Measurements from ENCODE around the gene SUGP1. TPM values are rescaled to one million over a fixed set of nuclear protein-coding genes. Genes with fewer than 3 reads are reported as not detected.

The SUGP1 gene
- total and polyA plus RNA-seq, 7 donors = 20.6 to 35.8 (median 26.3) TPM

GRCh38 chr19:19259741-19260140 lies 60.6 kb downstream of the SUGP1 start:
- Histone ChIP-seq H3K36me3 (ENCODE audit: insufficient read depth in 1 of 2, low read depth in 1 of 2) (no peaks in the 10 kb centered on the region), H3K27ac (no peak overlapping the region), H3K27me3 (ENCODE audit: insufficient read depth in 3 of 3, low read length in 2 of 3) (peaks cover 0 to 82% (median 38%) of the 10 kb centered on the region in 3 donors), H3K4me3 (no peak overlapping the region), H3K4me1 (no peaks in the 10 kb centered on the region), H3K9me3 (peaks cover 5% of the 10 kb centered on the region)
- intact Hi-C loops (cut with DNase I) = no loop called here
- no peak for TF ChIP-seq CTCF (IDR thresholded peaks at IDR 0.05)
- ATAC-seq (no peak), DNase-seq (no peak)
- WGBS, 3 donors = 61 to 91% (median 74%) methylated on average over 2 of the region's 2 CpGs

GRCh38 chr19:19258589-19259338 lies 61.5 kb downstream of the SUGP1 start:
- no peaks in the 10 kb centered on the region for H3K4me1 ChIP-seq
- ATAC-seq = no peak
- H3K4me3 ChIP-seq = no peak overlapping the region
- TF ChIP-seq CTCF (IDR thresholded peaks at IDR 0.05) = no peak
- H3K27ac ChIP-seq = no peak overlapping the region
- H3K9me3 ChIP-seq = peaks cover 5% of the 10 kb centered on the region
- intact Hi-C loops (cut with DNase I) = no loop called here
- no peak for DNase-seq
- H3K27me3 ChIP-seq (ENCODE audit: insufficient read depth in 3 of 3, low read length in 2 of 3) = peaks cover 0 to 83% (median 37%) of the 10 kb centered on the region in 3 donors
- WGBS, 3 donors = 89 to 92% (median 89%) methylated on average over 36 to 41 of the region's 41 CpGs
- no peaks in the 10 kb centered on the region for H3K36me3 ChIP-seq (ENCODE audit: insufficient read depth in 1 of 2, low read depth in 1 of 2)

GRCh38 chr19:19257836-19258588 lies 62.3 kb downstream of the SUGP1 start:
- no peak for TF ChIP-seq CTCF (IDR thresholded peaks at IDR 0.05)
- intact Hi-C loops (cut with DNase I) = no loop called here
- Histone ChIP-seq H3K4me3 (no peak overlapping the region), H3K27me3 (ENCODE audit: insufficient read depth in 3 of 3, low read length in 2 of 3) (peaks cover 0 to 83% (median 34%) of the 10 kb centered on the region in 3 donors), H3K4me1 (no peaks in the 10 kb centered on the region), H3K27ac (no peak overlapping the region), H3K9me3 (peaks cover 5% of the 10 kb centered on the region), H3K36me3 (ENCODE audit: insufficient read depth in 1 of 2, low read depth in 1 of 2) (no peaks in the 10 kb centered on the region)
- DNase-seq = no peak
- ATAC-seq = no peak
- WGBS, 3 donors = 77 to 85% (median 80%) methylated on average over 67 to 72 of the region's 72 CpGs

GRCh38 chr19:19257137-19257536 lies 63.2 kb downstream of the SUGP1 start:
- WGBS, 3 donors = 64 to 73% (median 71%) methylated on average over 12 to 14 of the region's 14 CpGs
- Histone ChIP-seq H3K9me3 (peaks cover 5% of the 10 kb centered on the region), H3K36me3 (ENCODE audit: insufficient read depth in 1 of 2, low read depth in 1 of 2) (no peaks in the 10 kb centered on the region), H3K4me3 (no peak overlapping the region), H3K4me1 (no peaks in the 10 kb centered on the region), H3K27me3 (ENCODE audit: insufficient read depth in 3 of 3, low read length in 2 of 3) (peaks cover 0 to 78% (median 27%) of the 10 kb centered on the region in 3 donors), H3K27ac (no peak overlapping the region)
- DNase-seq = no peak
- intact Hi-C loops (cut with DNase I) = no loop called here
- TF ChIP-seq CTCF (IDR thresholded peaks at IDR 0.05) = no peak
- no peak for ATAC-seq
